Activated T-helper 2 cell treated with anti-CD3 and anti-CD28 coated beads, Interferon-gamma antibody, Interleukin-2, Interleukin-4, amounts not matched to agents 10 μg/mL and 5 μg/mL and 100 μg/mL, durations not matched to agents 14 hours and 24 hours and 36 hours (primary cell): ENCODE data around the gene OXCT1. TPM values are rescaled to one million over a fixed set of nuclear protein-coding genes. Genes with fewer than 3 reads are reported as not detected.

Experiments used
- DNase-seq: peaks from one replicate; pipeline ENCODE4 v3.0.0; 2021; ENCODE audit warnings: low spot score
- H3K27ac Mint-ChIP-seq: one replicate; pipeline ENCODE4 v1.8.0; 2021; ENCODE audit warnings: mixed read lengths
- H3K27me3 Mint-ChIP-seq: one replicate; pipeline ENCODE4 v1.8.0; 2021; ENCODE audit warnings: low read depth, mixed read lengths
- H3K36me3 Mint-ChIP-seq: one replicate; pipeline ENCODE4 v1.8.0; 2021; ENCODE audit warnings: low read depth, mixed read lengths
- H3K4me1 Mint-ChIP-seq: one replicate; pipeline ENCODE4 v1.8.0; 2021; ENCODE audit warnings: low read depth, mixed read lengths
- H3K4me3 Mint-ChIP-seq: one replicate; pipeline ENCODE4 v1.8.0; 2021; ENCODE audit warnings: low read depth, mild to moderate bottlenecking, moderate library complexity, mixed read lengths
- H3K9me3 Mint-ChIP-seq: one replicate; pipeline ENCODE4 v1.8.0; 2021; ENCODE audit warnings: mixed read lengths
- intact Hi-C: fragments of 100-400 bp; cut with micrococcal nuclease; formaldehyde crosslinking; loops from one replicate; pipeline ENCODE4 v1.15.1; 2023
- total RNA-seq: library from RNA; stranded (reverse); gene quantifications from 2 replicates; pipeline ENCODE4 v1.2.3, GENCODE V29; 2022

The OXCT1 gene
- total RNA-seq, 1 donor from 2014 or later: 123 TPM

- Mint-ChIP-seq H3K27ac (no peak overlapping the region), H3K4me3 (no peak overlapping the region), H3K27me3 (no peaks in the 10 kb centered on the region), H3K4me1 (peaks cover 24% of the 10 kb centered on the region), H3K9me3 (no peaks in the 10 kb centered on the region), H3K36me3 (no peaks in the 10 kb centered on the region)
- intact Hi-C loops: no loop called here
- no peak for DNase-seq
These were observed 13.7 kb upstream of the OXCT1 start for GRCh38 chr5:41883936-41884335.

- intact Hi-C loops: no loop called here
- Mint-ChIP-seq H3K9me3 (no peaks in the 10 kb centered on the region), H3K4me1 (peaks cover 31% of the 10 kb centered on the region), H3K4me3 (no peak overlapping the region), H3K27me3 (no peaks in the 10 kb centered on the region), H3K36me3 (no peaks in the 10 kb centered on the region), H3K27ac (no peak overlapping the region)
- no peak for DNase-seq
These were observed 13.0 kb upstream of the OXCT1 start for GRCh38 chr5:41883243-41883642.

- Mint-ChIP-seq H3K9me3 (no peaks in the 10 kb centered on the region), H3K36me3 (no peaks in the 10 kb centered on the region), H3K27ac (no peak overlapping the region), H3K27me3 (no peaks in the 10 kb centered on the region), H3K4me1 (peaks cover 30% of the 10 kb centered on the region), H3K4me3 (no peak overlapping the region)
- intact Hi-C loops: no loop called here
- DNase-seq: no peak
These were observed 12.5 kb upstream of the OXCT1 start for GRCh38 chr5:41882765-41883164.

- Mint-ChIP-seq H3K27me3 (no peaks in the 10 kb centered on the region), H3K27ac (no peak overlapping the region), H3K36me3 (peaks cover 2% of the 10 kb centered on the region), H3K4me1 (peaks cover 40% of the 10 kb centered on the region), H3K9me3 (no peaks in the 10 kb centered on the region), H3K4me3 (no peak overlapping the region)
- intact Hi-C loops: no loop called here
- DNase-seq: no peak
These were observed 8.6 kb upstream of the OXCT1 start for GRCh38 chr5:41878643-41879478.

GRCh38 chr5:41878173-41878572, 7.9 kb upstream of the OXCT1 start:
- Mint-ChIP-seq H3K27ac (no peak overlapping the region), H3K36me3 (peaks cover 2% of the 10 kb centered on the region), H3K4me1 (peaks cover 38% of the 10 kb centered on the region), H3K27me3 (no peaks in the 10 kb centered on the region), H3K9me3 (no peaks in the 10 kb centered on the region), H3K4me3 (no peak overlapping the region)
- no peak for DNase-seq
- intact Hi-C loops: no loop called here

- H3K9me3 Mint-ChIP-seq: no peaks in the 10 kb centered on the region
- peaks cover 2% of the 10 kb centered on the region for H3K36me3 Mint-ChIP-seq
- intact Hi-C loops: no loop called here
- H3K4me3 Mint-ChIP-seq: no peak overlapping the region
- H3K27ac Mint-ChIP-seq: no peak overlapping the region
- H3K27me3 Mint-ChIP-seq: no peaks in the 10 kb centered on the region
- peaks cover 35% of the 10 kb centered on the region for H3K4me1 Mint-ChIP-seq
- DNase-seq: no peak
These were observed 7.2 kb upstream of the OXCT1 start for GRCh38 chr5:41877408-41877807.

GRCh38 chr5:41876678-41877077, 6.5 kb upstream of the OXCT1 start:
- intact Hi-C loops: no loop called here
- Mint-ChIP-seq H3K9me3 (no peaks in the 10 kb centered on the region), H3K4me3 (no peak overlapping the region), H3K27ac (no peak overlapping the region), H3K27me3 (no peaks in the 10 kb centered on the region), H3K4me1 (peaks cover 35% of the 10 kb centered on the region), H3K36me3 (peaks cover 2% of the 10 kb centered on the region)
- DNase-seq: no peak

- H3K9me3 Mint-ChIP-seq: no peaks in the 10 kb centered on the region
- peak overlapping the region; percentile 54 for H3K27ac Mint-ChIP-seq
- no peaks in the 10 kb centered on the region for H3K27me3 Mint-ChIP-seq
- H3K4me1 Mint-ChIP-seq: peaks cover 44% of the 10 kb centered on the region
- H3K4me3 Mint-ChIP-seq: no peak overlapping the region
- DNase-seq: no peak
- peaks cover 2% of the 10 kb centered on the region for H3K36me3 Mint-ChIP-seq
- intact Hi-C loops: loop anchor here (1.0 kb wide), 1 partner anchor 29 kb away; the partner anchor contains the start of gene RIMOC1
These were observed 4.9 kb upstream of the OXCT1 start for GRCh38 chr5:41875121-41875520.

- no peak for DNase-seq
- H3K36me3 Mint-ChIP-seq: peaks cover 2% of the 10 kb centered on the region
- H3K27ac Mint-ChIP-seq: peak overlapping the region; percentile 54
- intact Hi-C loops: loop anchor here (1.0 kb wide), 1 partner anchor 30 kb away; the partner anchor contains the start of gene RIMOC1
- peaks cover 42% of the 10 kb centered on the region for H3K4me1 Mint-ChIP-seq
- no peak overlapping the region for H3K4me3 Mint-ChIP-seq
- no peaks in the 10 kb centered on the region for H3K27me3 Mint-ChIP-seq
- no peaks in the 10 kb centered on the region for H3K9me3 Mint-ChIP-seq
These were observed 4.4 kb upstream of the OXCT1 start for GRCh38 chr5:41874512-41875060.

GRCh38 chr5:41871852-41872251, 1.6 kb upstream of the OXCT1 start:
- Mint-ChIP-seq H3K27ac (no peak overlapping the region), H3K27me3 (no peaks in the 10 kb centered on the region), H3K9me3 (no peaks in the 10 kb centered on the region), H3K4me3 (no peak overlapping the region), H3K36me3 (peaks cover 24% of the 10 kb centered on the region), H3K4me1 (peaks cover 44% of the 10 kb centered on the region)
- intact Hi-C loops: loop anchor here (2.0 kb wide), 2 partner anchors 15 to 21 kb away; no protein-coding TSS in a partner anchor
- DNase-seq: no peak

- Mint-ChIP-seq H3K36me3 (peaks cover 34% of the 10 kb centered on the region), H3K4me3 (peak overlapping the region; percentile 92), H3K27me3 (no peaks in the 10 kb centered on the region), H3K9me3 (no peaks in the 10 kb centered on the region), H3K4me1 (peaks cover 52% of the 10 kb centered on the region), H3K27ac (peak overlapping the region; percentile 88)
- intact Hi-C loops: loop anchor here (1.0 to 2.0 kb wide), 4 partner anchors 14 to 55 kb away; partner anchors contain the start of genes FBXO4 and RIMOC1
- DNase-seq: no peak
These were observed 413 bp upstream of the OXCT1 start for GRCh38 chr5:41870627-41871048.

- intact Hi-C loops: no loop called here
- DNase-seq: peak; percentile 18
These were observed 988 bp downstream of the OXCT1 start for GRCh38 chr5:41869151-41869723.

More at GRCh38 chr5:41869151-41869723, 988 bp downstream of the OXCT1 start:
- Mint-ChIP-seq H3K27ac (peak overlapping the region; percentile 88), H3K27me3 (no peaks in the 10 kb centered on the region), H3K4me1 (peaks cover 54% of the 10 kb centered on the region), H3K9me3 (no peaks in the 10 kb centered on the region), H3K36me3 (peaks cover 38% of the 10 kb centered on the region), H3K4me3 (peak overlapping the region; percentile 92)
